Medulla oblongata (tissue), 1 donor: ENCODE data around the gene ITSN1.
A peak's percentile ranks its signal among the peaks of the same experiment; 100 is the strongest.
"Not testable (repeated sequence)": the region's sequence is repeated elsewhere in the genome, so short reads cannot be mapped to it uniquely, and the experiment has no call there.

ENCODE experiments used
- DNase-seq: peaks from one replicate; pipeline ENCODE4 v3.0.0-alpha.2; 2015; ENCODE audit errors: extremely low spot score

The ITSN1 gene

GRCh38 chr21:33642027-33642895, at the start of gene ITSN1:
TSS of gene ITSN1 (plus strand) at chr21:33642501. CDS start at chr21:33718829, 76,328 bp downstream.
- DNase-seq, result peak; percentile 100

- no peak for DNase-seq
Observed at GRCh38 chr21:33598051-33598450, 44.2 kb upstream of the ITSN1 start.

DNA sequence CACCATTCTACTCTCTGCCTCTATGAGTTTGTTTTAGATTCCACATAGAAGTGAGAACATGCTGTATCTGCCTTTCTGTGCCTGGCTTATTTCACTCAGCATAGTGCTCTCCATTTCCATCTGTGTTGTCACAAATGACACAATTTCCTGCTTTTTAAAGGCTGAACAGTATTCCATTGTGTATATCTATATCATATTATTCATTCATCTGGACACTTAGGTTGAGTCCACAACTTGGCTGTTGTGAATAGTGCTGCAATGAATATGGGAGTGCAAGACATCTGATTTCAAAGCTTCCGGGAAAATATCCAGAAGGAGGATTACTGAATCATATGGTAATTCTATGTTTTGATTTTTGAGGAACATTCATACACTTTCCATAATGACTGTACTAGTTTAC, 33.7 kb upstream of the ITSN1 start:
- DNase-seq, result no peak

- DNase-seq, result no peak
Observed at GRCh38 chr21:33611006-33611744, 31.1 kb upstream of the ITSN1 start.

DNA sequence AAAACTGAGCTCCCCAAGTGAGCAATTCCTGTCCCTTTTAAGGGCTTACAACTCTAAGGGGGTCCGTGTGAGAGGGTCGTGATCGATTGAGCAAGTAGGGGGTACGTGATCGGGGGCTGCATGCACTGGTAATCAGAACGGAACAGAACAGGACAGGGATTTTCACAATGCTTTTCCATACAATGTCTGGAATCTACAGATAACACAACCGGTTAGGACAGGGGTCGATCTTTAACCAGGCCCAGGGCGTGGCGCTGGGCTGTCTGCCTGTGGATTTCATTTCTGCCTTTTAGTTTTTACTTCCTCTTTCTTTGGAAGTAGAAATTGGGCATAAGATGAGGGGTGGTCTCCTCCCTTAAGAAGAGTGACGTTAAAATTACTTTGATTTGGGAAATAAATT, 24.7 kb upstream of the ITSN1 start:
- DNase-seq, result not testable (repeated sequence)

- no peak for DNase-seq
Observed at GRCh38 chr21:33618407-33618806, 23.9 kb upstream of the ITSN1 start.

- DNase-seq, result no peak
Observed at GRCh38 chr21:33619726-33620125, 22.6 kb upstream of the ITSN1 start.

- DNase-seq, result no peak
Observed at GRCh38 chr21:33622253-33622652, 20.0 kb upstream of the ITSN1 start.

GRCh38 chr21:33626151-33626550, 16.1 kb upstream of the ITSN1 start:
- DNase-seq, result not testable (repeated sequence)

GRCh38 chr21:33634254-33634653, 8.0 kb upstream of the ITSN1 start:
- DNase-seq, result no peak

DNA sequence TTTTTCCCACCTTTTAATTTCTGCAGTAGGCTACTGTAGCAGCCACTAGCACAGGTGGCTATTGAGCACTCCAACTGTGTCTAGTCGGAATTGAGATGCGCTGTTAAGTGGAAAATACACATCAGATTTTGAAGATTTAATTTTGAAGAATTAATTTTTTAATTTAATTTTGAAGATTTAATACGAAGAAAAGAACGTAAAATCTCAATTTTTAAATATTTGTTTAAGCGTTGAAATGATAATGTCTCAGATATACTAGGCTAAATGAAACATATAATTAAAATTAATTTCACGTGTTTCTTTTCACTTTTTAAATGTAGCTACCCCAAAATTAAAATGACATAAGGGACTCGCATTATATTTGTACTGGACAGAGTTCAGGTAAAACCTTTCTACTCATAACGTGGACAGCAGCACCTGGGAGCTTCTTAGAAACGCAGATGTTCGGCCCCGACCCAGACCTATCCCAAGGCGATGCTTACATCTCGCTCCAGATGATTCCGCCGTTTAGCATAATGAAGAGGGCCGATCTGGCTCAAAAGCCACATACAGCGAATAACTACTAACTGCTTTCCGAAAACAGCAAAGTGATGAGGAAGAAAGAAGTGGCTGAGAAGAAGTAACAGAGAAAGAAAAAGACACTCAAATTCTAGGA, 1.5 kb upstream of the ITSN1 start:
- DNase-seq, result no peak

DNA sequence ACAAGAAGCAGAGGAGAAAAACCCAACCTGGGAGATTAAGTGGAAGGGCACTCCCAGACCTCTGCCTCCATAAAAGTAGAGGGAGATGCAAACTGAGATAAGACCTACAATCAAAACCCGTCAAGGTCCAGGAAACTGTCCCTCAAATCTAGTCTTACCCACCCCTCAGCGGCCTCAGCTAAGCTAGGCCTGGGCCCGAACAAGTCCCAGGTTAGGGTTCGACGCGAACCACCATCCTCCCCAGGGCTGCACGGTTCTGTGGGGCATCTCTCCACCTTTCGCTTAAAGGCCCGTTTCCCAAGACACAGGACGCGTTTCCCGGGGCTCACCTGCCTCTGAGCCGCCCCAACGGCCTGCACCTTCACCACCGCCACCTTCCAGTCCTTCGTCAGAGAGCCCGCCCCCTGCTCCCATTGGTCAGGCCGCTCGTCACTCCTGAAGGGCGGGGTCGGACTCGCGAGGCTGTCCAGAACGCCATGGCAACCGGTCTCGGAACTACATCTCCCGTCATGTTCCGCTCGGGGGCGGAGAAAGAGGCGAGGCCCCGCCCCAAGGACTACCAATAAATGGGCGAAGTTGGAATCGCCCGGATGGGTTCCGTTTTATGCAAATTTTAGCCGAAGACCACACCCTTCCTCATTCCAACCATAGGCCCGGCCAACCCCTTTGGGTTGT, 812 bp upstream of the ITSN1 start, which contains the start of gene CRYZL1:
Gene CRYZL1 (minus strand): TSS at position 390 of the 675 bp plus-strand sequence. CDS start 10,190 bp downstream, outside the sequence.
- DNase-seq, result peak; percentile 100

GRCh38 chr21:33642896-33643657, 776 bp downstream of the ITSN1 start:
- peak; percentile 29 for DNase-seq

- DNase-seq, result peak; percentile 34
Observed at GRCh38 chr21:33643658-33644311, 1.5 kb downstream of the ITSN1 start.

GRCh38 chr21:33644383-33645074, 2.2 kb downstream of the ITSN1 start:
- DNase-seq, result no peak

DNA sequence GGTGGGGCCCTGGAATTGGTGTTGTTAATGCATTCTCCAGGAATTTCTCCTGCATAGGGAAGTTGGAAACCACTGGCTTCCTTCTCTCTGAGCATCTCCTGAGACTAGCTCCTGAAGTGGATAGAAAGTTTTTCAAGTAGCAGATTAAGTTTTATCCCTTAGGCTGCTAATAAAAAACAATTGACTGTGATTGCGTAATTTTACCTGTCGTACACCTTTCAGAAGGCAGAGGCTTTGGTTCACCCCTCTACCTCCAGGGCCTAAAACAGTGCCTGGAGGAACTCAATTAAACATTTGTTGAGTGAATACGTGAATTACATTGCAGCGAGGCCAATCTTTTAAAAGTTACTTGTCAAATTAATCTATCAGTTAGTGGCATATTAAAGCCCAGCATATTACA, 3.4 kb downstream of the ITSN1 start:
- no peak for DNase-seq

GRCh38 chr21:33647587-33647986, 5.3 kb downstream of the ITSN1 start:
- DNase-seq, result no peak

DNA sequence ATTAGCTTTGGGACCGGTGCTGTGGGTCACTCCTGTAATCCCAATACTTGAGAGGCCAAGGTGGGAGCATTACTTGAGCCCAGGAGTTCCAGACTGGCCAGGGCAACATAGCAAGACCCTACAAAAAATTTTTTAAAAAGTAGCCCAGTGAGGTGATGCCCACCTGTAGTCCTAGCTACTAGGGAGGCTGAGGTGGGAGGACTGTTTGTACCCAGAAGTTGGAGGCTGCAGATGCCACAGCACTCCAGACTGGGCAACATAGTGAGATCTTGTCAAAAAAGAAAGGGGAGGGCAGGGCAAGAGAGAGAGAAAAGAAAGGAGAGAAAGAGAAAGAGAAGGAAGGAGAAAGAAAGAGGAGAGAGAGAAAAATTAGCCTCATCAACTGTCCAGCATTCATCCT, 6.3 kb downstream of the ITSN1 start:
- DNase-seq, result no peak

- no peak for DNase-seq
Observed at GRCh38 chr21:33650230-33650629, 7.9 kb downstream of the ITSN1 start.
